Ovary (tissue), 9 donors: ENCODE measurements around the gene LNPEP. TPM values are rescaled to one million over a fixed set of nuclear protein-coding genes. Genes with fewer than 3 reads are reported as not detected.

Source experiments
- DNase-seq, 5 donors: peaks; one replicate each; pipeline ENCODE4 v3.0.0-alpha.2; 2019 to 2020
- H3K27ac ChIP-seq, 2 donors: fragments of 200-600 bp; one replicate each; pipeline versions ENCODE4 v1.5.1 to v1.8.0; 2019 to 2022
- H3K27me3 ChIP-seq: fragments of 200-600 bp; one replicate; pipeline ENCODE4 v1.8.0; 2022
- H3K36me3 ChIP-seq: fragments of 200-600 bp; sonication (generic); one replicate; pipeline ENCODE4 v1.5.1; 2019
- H3K4me1 ChIP-seq: one replicate; pipeline ENCODE4 v1.8.1; 2013; ENCODE audit warnings: mild to moderate bottlenecking, moderate library complexity; ENCODE audit not compliant: insufficient read depth
- H3K4me3 ChIP-seq: fragments of 200-600 bp; sonication (generic); one replicate; pipeline ENCODE4 v1.5.1; 2017
- H3K9me3 ChIP-seq, 2 donors: fragments of 200-600 bp in 1 of 2; sonication (generic) in 1 of 2; one replicate each; pipeline versions ENCODE4 v1.5.1 to v1.8.1; 2013 to 2019; ENCODE audit warnings: mild to moderate bottlenecking in 1 of 2, moderate library complexity in 1 of 2
- CTCF ChIP-seq, 3 donors: fragments of 450-650 bp in 2 of 3; fragments of 200-600 bp in 1 of 3; IDR thresholded peaks; one replicate each; pipeline versions ENCODE4 v1.5.1 to v1.8.0; 2016 to 2022; ENCODE audit warnings: antibody characterized with exemption in 3 of 3, mild to moderate bottlenecking in 1 of 3
- EP300 ChIP-seq: sonication (generic); formaldehyde crosslinking; IDR thresholded peaks from one replicate; pipeline ENCODE4 v1.6.1; 2017; ENCODE audit warnings: antibody characterized with exemption
- POLR2A ChIP-seq: fragments of 450-650 bp; IDR thresholded peaks from one replicate; pipeline ENCODE4 v1.6.1; 2017; ENCODE audit warnings: antibody characterized with exemption, mild to moderate bottlenecking, moderate library complexity
- WGBS, 3 donors: extraction: QIAGEN DNeasy Blood & Tissue Kit in 1 of 3; methylation state at CpG; one replicate each; pipeline versions ENCODE4 v1.1.5 to v1.1.7; 2013 to 2017; 5-methylcytosine and 5-hydroxymethylcytosine counted together
- intact Hi-C, 4 donors: fragments of 100-400 bp; cut with DNase I; formaldehyde crosslinking; loops; one replicate each; pipeline versions ENCODE4 v1.11.0 to v1.15.1; 2022 to 2023
- polyA plus RNA-seq, 2 donors: library from polyadenylated mRNA; stranded (reverse); fragments of 200-250 nt in 1 of 2; fragments of 350-450 nt in 1 of 2; fragmentation: Illumina TruSeq in 1 of 2; extraction: RNeasy Lipid Tissue Mini Kit (QIAGEN cat#74804) in 1 of 2; gene quantifications; one replicate each; pipeline ENCODE4 v1.2.3, GENCODE V29; 2013 to 2014
- small RNA-seq: library from RNA; depleted of rRNA; stranded (forward); fragments of <200 nt; gene quantifications from one replicate; pipeline ENCODE3, GENCODE V24; 2016
- total RNA-seq, 7 donors: library from RNA; depleted of rRNA in 2 of 7; stranded (reverse); fragments of >200 nt in 2 of 7; fragmentation: NEBNext Ultra II Directional in 3 of 7; extraction: Animal tissue kit (Norgen Biotek cat#: 25700) in 3 of 7; gene quantifications; one replicate each; pipeline versions ENCODE4 v1.1.0 to v1.2.4, GENCODE V29; 2016 to 2023
- donor health status: DM: no; HTN: no; CAD: no; lungs with moderate emphysema.
- donor health status: DM: no; HTN: no; CAD: no.
- donor health status: Bipolar disorder and iron deficiency.
- donor health status: DM: yes; HTN: yes; CAD: no.
- donor health status: DM: no; HTN: no; CAD: no.
- donor health status: DM: yes; HTN: yes; CAD: no.

The LNPEP gene
- total and polyA plus RNA-seq, 9 donors, result 7.6 to 45.5 (median 32.3) TPM

DNA sequence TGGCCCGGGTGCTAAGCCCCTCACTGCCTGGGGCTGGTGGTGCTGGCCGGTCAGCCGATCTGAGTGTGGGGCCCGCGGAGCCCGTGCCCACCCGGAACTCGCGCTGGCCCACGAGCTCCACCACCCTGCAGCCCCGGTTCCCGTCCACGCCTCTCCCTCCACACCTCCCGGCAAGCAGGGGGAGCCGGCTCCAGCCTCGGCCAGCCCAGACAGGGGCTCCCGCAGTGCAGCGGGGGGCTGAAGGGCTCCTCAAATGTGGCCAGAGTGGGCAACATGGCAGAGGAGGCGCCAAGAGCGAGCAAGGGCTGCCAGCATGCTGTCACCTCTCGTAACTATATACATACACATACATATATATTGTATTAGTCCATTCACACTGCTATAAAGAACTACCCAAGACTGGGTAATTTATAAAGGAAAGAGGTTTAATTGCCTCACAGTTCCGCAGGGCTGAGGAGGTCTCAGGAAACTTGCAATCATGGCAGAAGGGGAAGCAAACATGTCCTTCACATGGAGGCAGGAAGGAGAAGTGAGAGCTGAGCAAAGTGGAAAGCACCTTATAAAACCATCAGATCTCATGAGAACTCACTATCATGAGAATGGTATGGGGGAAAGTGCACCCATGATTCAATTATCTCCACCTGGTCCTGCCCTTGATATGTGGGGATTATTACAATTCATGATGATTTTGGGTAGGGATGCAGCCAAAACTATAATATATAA is 149.7 kb downstream of the LNPEP start:
- H3K4me1 ChIP-seq, result no peaks in the 10 kb centered on the region
- no peak overlapping the region for H3K27ac ChIP-seq
- DNase-seq, result no peak
- H3K27me3 ChIP-seq, result no peaks in the 10 kb centered on the region
- intact Hi-C loops, result no loop called here
- TF ChIP-seq POLR2A, result no peak
- no peak for TF ChIP-seq EP300
- no peak for TF ChIP-seq CTCF (IDR thresholded peaks at IDR 0.05)
- H3K4me3 ChIP-seq, result no peak overlapping the region
- no peaks in the 10 kb centered on the region for H3K36me3 ChIP-seq
- WGBS, 3 donors, result 94 to 98% (median 97%) methylated on average over 21 to 22 of the region's 22 CpGs
- no peaks in the 10 kb centered on the region for H3K9me3 ChIP-seq

Small RNA genes within 50 kb of the gene (small RNA-seq; reads per million reads assigned to genes)
- gene RF00019, result not detected

Other genes starting within 250 kb of the LNPEP start
- gene ERAP1, start 128.1 kb upstream of the LNPEP start, total RNA-seq, result 10 to 100 TPM; 18.6 to 57.7 (median 40.6) TPM
- gene ERAP1, start 128.1 kb upstream of the LNPEP start, polyA plus RNA-seq, result 10 to 100 TPM; 12.5 to 50.1 TPM
- gene ERAP2, start 59.6 kb upstream of the LNPEP start, total RNA-seq, result 10 to 100 TPM in 6 of 7 donors, 1 to 10 TPM in 1; 5.2 to 22.0 (median 15.9) TPM
- 10 to 100 TPM in 1 of 2 donors, 1 to 10 TPM in 1; 1.3 to 19.2 TPM for gene ERAP2, start 59.6 kb upstream of the LNPEP start, polyA plus RNA-seq
- gene LIX1, start 206.5 kb downstream of the LNPEP start, total RNA-seq, result under 1 TPM in 2 of 7 donors, not detected in 5; 0.12 to 0.20 TPM
- gene LIX1, start 206.5 kb downstream of the LNPEP start, polyA plus RNA-seq, result not detected
- 10 to 100 TPM; 12.9 to 32.1 (median 23.1) TPM for gene RIOK2, start 247.2 kb downstream of the LNPEP start, total RNA-seq
- 10 to 100 TPM; 10.9 to 12.4 TPM for gene RIOK2, start 247.2 kb downstream of the LNPEP start, polyA plus RNA-seq